ENCODE measurements around the gene SPSB1. TPM values are rescaled to one million over a fixed set of nuclear protein-coding genes. Genes with fewer than 3 reads are reported as not detected.

SPSB1 gene
- total RNA-seq, 1 donor from 2014 or later: 5.6 TPM

DNA sequence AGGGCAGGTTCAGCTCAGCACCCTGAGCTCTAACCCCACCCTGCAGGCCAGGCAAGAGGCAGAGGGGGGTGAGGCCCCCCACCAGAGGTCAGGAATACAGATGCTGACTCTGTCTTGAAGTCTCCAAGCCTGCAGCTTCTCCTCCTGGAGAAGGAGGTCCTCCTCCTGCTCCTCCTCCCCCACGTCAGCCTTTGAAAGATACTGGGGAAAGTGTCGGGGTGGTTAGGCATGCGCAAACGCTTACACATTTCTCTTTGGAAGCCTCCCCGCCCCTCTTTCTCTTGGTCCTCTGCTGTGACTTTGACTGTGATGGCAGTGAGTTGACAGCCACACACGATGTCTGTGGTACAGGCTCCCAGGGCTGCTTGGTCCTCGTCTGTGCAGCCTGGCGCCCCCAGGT, 65.3 kb downstream of the SPSB1 start:
- Mint-ChIP-seq H3K27me3 (no peaks in the 10 kb centered on the region), H3K27ac (no peak overlapping the region), H3K9me3 (peaks cover 5% of the 10 kb centered on the region), H3K36me3 (peaks cover 12% of the 10 kb centered on the region), H3K4me1 (ENCODE audit: unreplicated experiment) (peaks cover 3% of the 10 kb centered on the region), H3K4me3 (no peak overlapping the region)
- TF ChIP-seq, protein P1, sequence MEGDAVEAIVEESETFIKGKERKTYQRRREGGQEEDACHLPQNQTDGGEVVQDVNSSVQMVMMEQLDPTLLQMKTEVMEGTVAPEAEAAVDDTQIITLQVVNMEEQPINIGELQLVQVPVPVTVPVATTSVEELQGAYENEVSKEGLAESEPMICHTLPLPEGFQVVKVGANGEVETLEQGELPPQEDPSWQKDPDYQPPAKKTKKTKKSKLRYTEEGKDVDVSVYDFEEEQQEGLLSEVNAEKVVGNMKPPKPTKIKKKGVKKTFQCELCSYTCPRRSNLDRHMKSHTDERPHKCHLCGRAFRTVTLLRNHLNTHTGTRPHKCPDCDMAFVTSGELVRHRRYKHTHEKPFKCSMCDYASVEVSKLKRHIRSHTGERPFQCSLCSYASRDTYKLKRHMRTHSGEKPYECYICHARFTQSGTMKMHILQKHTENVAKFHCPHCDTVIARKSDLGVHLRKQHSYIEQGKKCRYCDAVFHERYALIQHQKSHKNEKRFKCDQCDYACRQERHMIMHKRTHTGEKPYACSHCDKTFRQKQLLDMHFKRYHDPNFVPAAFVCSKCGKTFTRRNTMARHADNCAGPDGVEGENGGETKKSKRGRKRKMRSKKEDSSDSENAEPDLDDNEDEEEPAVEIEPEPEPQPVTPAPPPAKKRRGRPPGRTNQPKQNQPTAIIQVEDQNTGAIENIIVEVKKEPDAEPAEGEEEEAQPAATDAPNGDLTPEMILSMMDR (conservative IDR thresholded peaks at IDR 0.05): no peak
- no peak for DNase-seq (ENCODE audit: extremely low spot score, unreplicated experiment)

DNA sequence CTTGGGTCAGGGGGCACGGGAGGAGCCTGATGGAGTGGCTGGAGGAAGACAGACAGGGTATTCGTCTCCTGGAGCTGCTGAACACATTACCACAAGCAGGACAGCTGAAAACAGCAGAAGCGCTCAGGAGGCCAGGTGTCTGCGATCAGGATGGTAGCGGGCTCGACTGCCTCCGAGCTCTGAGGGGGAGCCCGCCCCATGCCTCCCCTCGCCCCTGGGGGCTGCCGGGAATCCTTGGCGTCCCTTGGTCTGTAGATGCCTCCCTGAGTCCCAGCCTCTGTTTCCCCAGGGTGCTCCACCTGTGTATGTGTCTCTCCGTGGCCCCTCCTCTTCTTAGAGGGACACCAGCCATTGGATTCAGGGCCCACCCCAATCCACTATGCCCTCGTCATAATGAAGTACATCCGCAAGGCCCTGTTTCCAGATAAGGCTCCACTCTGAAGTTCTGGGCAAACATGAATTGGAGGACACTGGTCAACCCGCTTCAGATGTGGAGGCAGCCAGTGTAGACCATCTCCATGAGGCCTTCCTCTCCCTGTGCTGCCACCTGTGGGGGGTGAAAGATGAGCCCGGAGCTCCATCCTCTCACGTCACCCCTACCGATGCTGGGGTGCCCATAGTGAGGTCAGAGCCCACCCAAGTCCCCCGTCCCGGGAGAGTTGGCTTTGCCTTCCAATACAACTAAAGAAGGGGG, 67.8 kb downstream of the SPSB1 start:
- Mint-ChIP-seq H3K36me3 (peaks cover 12% of the 10 kb centered on the region), H3K9me3 (peaks cover 5% of the 10 kb centered on the region), H3K4me3 (no peak overlapping the region), H3K4me1 (ENCODE audit: unreplicated experiment) (peaks cover 3% of the 10 kb centered on the region), H3K27me3 (no peaks in the 10 kb centered on the region), H3K27ac (no peak overlapping the region)
- no peak for DNase-seq (ENCODE audit: extremely low spot score, unreplicated experiment)
- TF ChIP-seq, protein P1 (conservative IDR thresholded peaks at IDR 0.05): no peak

DNA sequence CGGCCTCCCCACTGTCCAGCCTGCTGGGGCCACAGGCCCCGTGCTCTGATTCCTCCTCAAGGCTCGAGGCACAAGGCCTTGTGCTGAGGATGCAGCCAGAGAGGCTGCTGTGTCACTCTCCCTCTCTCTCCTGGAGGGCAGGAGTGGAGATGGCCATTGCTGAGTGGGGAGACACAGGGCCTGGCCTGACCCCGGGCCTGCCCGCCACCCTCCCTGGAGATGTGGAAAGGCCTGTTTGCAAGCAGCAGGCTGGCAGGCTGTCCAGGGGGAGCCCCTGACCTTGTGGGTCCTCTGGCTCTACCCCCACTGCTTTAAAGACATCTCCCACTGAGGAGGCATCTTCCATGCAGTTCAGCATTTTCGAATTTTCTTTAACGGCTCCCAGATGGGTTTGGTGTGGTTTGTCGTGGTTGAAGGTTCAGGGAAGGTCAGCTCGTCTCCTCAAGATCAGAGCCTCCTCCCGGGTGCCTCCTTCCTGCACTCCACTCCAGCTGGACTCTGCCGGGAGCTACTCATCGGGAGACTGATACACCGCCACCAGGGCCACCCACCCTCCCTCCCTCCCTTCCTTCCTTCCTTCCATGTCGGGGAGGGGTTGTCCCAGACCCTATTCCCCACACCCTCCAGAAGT, 69.1 kb downstream of the SPSB1 start:
- no peak for DNase-seq (ENCODE audit: extremely low spot score, unreplicated experiment)
- peaks cover 6% of the 10 kb centered on the region for H3K36me3 Mint-ChIP-seq
- H3K4me1 Mint-ChIP-seq (ENCODE audit: unreplicated experiment): peaks cover 3% of the 10 kb centered on the region
- H3K4me3 Mint-ChIP-seq: no peak overlapping the region
- TF ChIP-seq, protein P1 (conservative IDR thresholded peaks at IDR 0.05): no peak
- H3K9me3 Mint-ChIP-seq: peaks cover 1% of the 10 kb centered on the region
- no peak overlapping the region for H3K27ac Mint-ChIP-seq
- H3K27me3 Mint-ChIP-seq: no peaks in the 10 kb centered on the region

DNA sequence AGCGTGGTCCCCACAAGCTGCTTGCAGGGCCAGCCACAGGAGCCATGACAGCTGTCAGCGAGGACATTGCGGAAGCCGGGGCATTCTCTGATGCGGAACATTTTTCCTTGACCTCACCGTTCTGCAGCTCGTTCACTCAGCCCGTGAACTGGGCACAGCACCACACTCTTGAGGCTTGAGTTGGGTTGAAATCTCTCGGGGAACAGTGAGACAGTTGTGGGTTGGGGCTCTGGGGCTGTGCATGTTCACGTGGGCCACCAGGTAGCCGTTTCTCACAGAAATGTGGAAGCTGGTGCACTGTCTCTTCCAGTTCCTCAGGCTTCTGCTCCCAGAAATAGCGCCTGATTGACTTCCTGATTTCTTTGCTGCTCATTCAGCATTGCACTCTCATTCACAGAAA, 69.8 kb downstream of the SPSB1 start:
- H3K36me3 Mint-ChIP-seq: no peaks in the 10 kb centered on the region
- H3K4me3 Mint-ChIP-seq: no peak overlapping the region
- TF ChIP-seq, protein P1 (conservative IDR thresholded peaks at IDR 0.05): no peak
- H3K27me3 Mint-ChIP-seq: no peaks in the 10 kb centered on the region
- H3K9me3 Mint-ChIP-seq: no peaks in the 10 kb centered on the region
- H3K4me1 Mint-ChIP-seq (ENCODE audit: unreplicated experiment): peaks cover 3% of the 10 kb centered on the region
- DNase-seq (ENCODE audit: extremely low spot score, unreplicated experiment): no peak
- no peak overlapping the region for H3K27ac Mint-ChIP-seq

DNA sequence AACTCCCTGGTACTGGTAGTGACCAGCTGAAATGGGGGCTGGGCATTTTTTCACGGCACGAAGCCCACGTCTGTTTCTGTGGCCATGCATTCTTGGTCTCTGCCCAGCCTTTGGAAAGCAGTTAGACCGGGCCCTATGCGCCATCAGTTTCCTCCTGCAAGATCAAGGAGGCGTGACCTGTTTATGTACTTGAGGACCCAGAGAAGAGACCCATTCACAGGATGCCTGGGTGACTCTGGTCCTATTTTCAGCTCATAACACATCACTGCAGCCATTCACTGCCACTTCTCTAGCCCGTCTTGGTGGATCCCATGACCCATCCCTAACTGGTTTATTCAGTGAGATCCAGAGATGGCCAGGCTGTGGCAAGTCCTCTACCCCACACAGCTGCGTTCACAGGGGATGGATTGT, 70.4 kb downstream of the SPSB1 start:
- no peak for DNase-seq (ENCODE audit: extremely low spot score, unreplicated experiment)
- H3K36me3 Mint-ChIP-seq: no peaks in the 10 kb centered on the region
- H3K9me3 Mint-ChIP-seq: no peaks in the 10 kb centered on the region
- H3K4me3 Mint-ChIP-seq: no peak overlapping the region
- no peak overlapping the region for H3K27ac Mint-ChIP-seq
- H3K4me1 Mint-ChIP-seq (ENCODE audit: unreplicated experiment): peaks cover 3% of the 10 kb centered on the region
- no peaks in the 10 kb centered on the region for H3K27me3 Mint-ChIP-seq
- TF ChIP-seq, protein P1 (conservative IDR thresholded peaks at IDR 0.05): no peak
